GM12892 (cell line): Measurements from ENCODE around the gene PLD1.

Experiments used
- POLR2A ChIP-seq: IDR thresholded peaks from 2 replicates; pipeline ENCODE4 v1.6.1; 2011; ENCODE audit warnings: low read depth, low read length, control low read depth
- POLR2AphosphoS5 ChIP-seq: IDR thresholded peaks from 2 replicates; pipeline ENCODE4 v1.6.1; 2011; ENCODE audit warnings: low read depth, low read length, control low read depth

DNA sequence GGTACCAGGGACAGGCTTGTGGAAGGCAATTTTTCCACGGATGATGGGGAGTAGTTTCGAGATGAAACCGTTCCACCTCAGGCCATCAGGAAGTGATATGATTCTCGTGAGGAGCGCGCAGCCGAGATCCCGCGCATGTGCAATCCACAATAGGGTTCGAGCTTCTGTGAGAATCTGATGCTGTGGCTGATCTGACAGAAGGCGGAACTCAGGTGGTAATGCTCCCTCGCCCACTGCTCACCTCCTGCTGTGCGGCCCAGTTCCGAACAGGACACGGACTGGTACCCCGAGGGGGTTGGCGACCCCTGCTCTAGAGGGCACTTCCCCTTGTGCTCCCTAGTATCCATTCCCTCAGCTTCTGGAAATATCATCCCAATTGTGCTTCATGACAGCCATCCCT lies 99.9 kb downstream of the PLD1 start:
- TF ChIP-seq POLR2A (no peak), POLR2AphosphoS5 (no peak)
